SK-N-SH treated with all-trans-retinoic acid at 6 μM for 48 hours (cell line): ENCODE results near the gene SETD3.

Experiments
- ARNTL ChIP-seq: fragments of 450-650 bp; formaldehyde crosslinking; IDR thresholded peaks from 2 replicates; pipeline ENCODE4 v1.5.0; 2020; ENCODE audit warnings: low read depth, mild to moderate bottlenecking, moderate library complexity, borderline replicate concordance
- BACH2 ChIP-seq: fragments of 250-450 bp; sonication (Bioruptor Pico); IDR thresholded peaks from 2 replicates; pipeline ENCODE4 v1.9.0; 2021; ENCODE audit warnings: mild to moderate bottlenecking, borderline replicate concordance
- CREB5 ChIP-seq: fragments of 250-450 bp; sonication (Bioruptor Pico); IDR thresholded peaks from 2 replicates; pipeline ENCODE4 v1.5.1; 2020; ENCODE audit warnings: low read depth, mild to moderate bottlenecking, moderate library complexity
- CSDC2 ChIP-seq: fragments of 250-450 bp; sonication (Bioruptor Pico); IDR thresholded peaks from 2 replicates; pipeline ENCODE4 v1.5.0; 2020; ENCODE audit warnings: mild to moderate bottlenecking, moderate library complexity
- CSRNP3 ChIP-seq: fragments of 250-450 bp; sonication (Bioruptor Pico); IDR thresholded peaks from 2 replicates; pipeline ENCODE4 v1.5.1; 2021; ENCODE audit warnings: mild to moderate bottlenecking, moderate library complexity
- GLIS3 ChIP-seq: fragments of 250-450 bp; sonication (Bioruptor Pico); IDR thresholded peaks from 2 replicates; pipeline ENCODE4 v1.5.0; 2020; ENCODE audit warnings: mild to moderate bottlenecking, moderate library complexity
- PATZ1 ChIP-seq: fragments of 250-450 bp; sonication (Bioruptor Pico); IDR thresholded peaks from 2 replicates; pipeline ENCODE4 v1.8.0; 2020; ENCODE audit warnings: mild to moderate bottlenecking, moderate library complexity, borderline replicate concordance
- POU6F1 ChIP-seq: fragments of 250-450 bp; sonication (Bioruptor Pico); IDR thresholded peaks from 2 replicates; pipeline ENCODE4 v1.8.0; 2021; ENCODE audit warnings: low read depth, mild to moderate bottlenecking, moderate library complexity, borderline replicate concordance
- PPARA ChIP-seq: fragments of 250-450 bp; sonication (Bioruptor Pico); IDR thresholded peaks from 2 replicates; pipeline ENCODE4 v1.5.0; 2020; ENCODE audit warnings: mild to moderate bottlenecking, borderline replicate concordance
- RARB ChIP-seq: fragments of 250-450 bp; sonication (Bioruptor Pico); IDR thresholded peaks from 2 replicates; pipeline ENCODE4 v1.8.0; 2021; ENCODE audit warnings: mild to moderate bottlenecking, moderate library complexity
- SNAI2 ChIP-seq: fragments of 250-450 bp; sonication (Bioruptor Pico); IDR thresholded peaks from 2 replicates; pipeline ENCODE4 v1.5.0; 2020; ENCODE audit warnings: mild to moderate bottlenecking, moderate library complexity
- ZC3H10 ChIP-seq: fragments of 250-450 bp; sonication (Bioruptor Pico); IDR thresholded peaks from 2 replicates; pipeline ENCODE4 v1.5.1; 2021; ENCODE audit warnings: mild to moderate bottlenecking, moderate library complexity
- ZNF565 ChIP-seq: fragments of 450-650 bp; formaldehyde crosslinking; conservative IDR thresholded peaks from 2 replicates; pipeline ENCODE4 v1.5.0; 2020; ENCODE audit warnings: low read depth, mild to moderate bottlenecking, moderate library complexity

GRCh38 chr14:99497894-99498293 is 17.2 kb upstream of the SETD3 start:
- no peak for TF ChIP-seq PATZ1 (CRISPR knock-in tag)
- TF ChIP-seq SNAI2 (CRISPR knock-in tag): no peak
- no peak for TF ChIP-seq RARB (CRISPR knock-in tag)
- no peak for TF ChIP-seq CSDC2
- TF ChIP-seq ARNTL (CRISPR knock-in tag): no peak
- TF ChIP-seq CSRNP3 (CRISPR knock-in tag): no peak
- no peak for TF ChIP-seq PPARA (CRISPR knock-in tag)
- no peak for TF ChIP-seq POU6F1 (CRISPR knock-in tag)
- TF ChIP-seq CREB5 (CRISPR knock-in tag): no peak
- TF ChIP-seq ZC3H10: no peak
- TF ChIP-seq GLIS3 (CRISPR knock-in tag): no peak
- no peak for TF ChIP-seq ZNF565 (CRISPR knock-in tag)
- no peak for TF ChIP-seq BACH2
